ENCODE data around the gene SERTAD3.
A peak's percentile ranks its signal among the peaks of the same experiment; 100 is the strongest.

Gene SERTAD3

GRCh38 chr19:40420766-40421765 is 23.1 kb downstream of the SERTAD3 start:
- peak overlapping the region; percentile 96 for H3K27ac ChIP-seq
- 0 out of 2 replicates have a peak, but pooled peaks cover 3% of the 10 kb centered on the region for H3K36me3 ChIP-seq
- peak; percentile 86 for DNase-seq
- no peaks in the 10 kb centered on the region for H3K9me3 ChIP-seq (ENCODE audit: severe bottlenecking)
- no peaks in the 10 kb centered on the region for H3K27me3 ChIP-seq (ENCODE audit: insufficient read depth, low read depth, severe bottlenecking)
- H3K4me3 ChIP-seq (ENCODE audit: low read depth, low read length): peak overlapping the region; percentile 84
- TF ChIP-seq CTCF (IDR thresholded peaks at IDR 0.05; ENCODE audit: low read depth, low read length): peak; percentile 87

GRCh38 chr19:40420451-40420765 is 23.7 kb downstream of the SERTAD3 start:
- Histone ChIP-seq H3K36me3 (0 out of 2 replicates have a peak, but pooled peaks cover 1% of the 10 kb centered on the region), H3K9me3 (ENCODE audit: severe bottlenecking) (no peaks in the 10 kb centered on the region), H3K4me3 (ENCODE audit: low read depth, low read length) (peak overlapping the region; percentile 84), H3K27me3 (ENCODE audit: insufficient read depth, low read depth, severe bottlenecking) (no peaks in the 10 kb centered on the region), H3K27ac (peak overlapping the region; percentile 96)
- no peak for TF ChIP-seq CTCF (IDR thresholded peaks at IDR 0.05; ENCODE audit: low read depth, low read length)
- no peak for DNase-seq

GRCh38 chr19:40419780-40420179 is 24.4 kb downstream of the SERTAD3 start:
- Histone ChIP-seq H3K9me3 (ENCODE audit: severe bottlenecking) (no peaks in the 10 kb centered on the region), H3K27me3 (ENCODE audit: insufficient read depth, low read depth, severe bottlenecking) (no peaks in the 10 kb centered on the region), H3K36me3 (no peaks in the 10 kb centered on the region), H3K4me3 (ENCODE audit: low read depth, low read length) (no peak overlapping the region), H3K27ac (no peak overlapping the region)
- no peak for DNase-seq
- no peak for TF ChIP-seq CTCF (IDR thresholded peaks at IDR 0.05; ENCODE audit: low read depth, low read length)

GRCh38 chr19:40419066-40419612 is 25.0 kb downstream of the SERTAD3 start:
- H3K27ac ChIP-seq: no peak overlapping the region
- no peak overlapping the region for H3K4me3 ChIP-seq (ENCODE audit: low read depth, low read length)
- no peaks in the 10 kb centered on the region for H3K36me3 ChIP-seq
- H3K27me3 ChIP-seq (ENCODE audit: insufficient read depth, low read depth, severe bottlenecking): no peaks in the 10 kb centered on the region
- no peaks in the 10 kb centered on the region for H3K9me3 ChIP-seq (ENCODE audit: severe bottlenecking)
- no peak for DNase-seq
- TF ChIP-seq CTCF (IDR thresholded peaks at IDR 0.05; ENCODE audit: low read depth, low read length): no peak

GRCh38 chr19:40418040-40418439 is 26.1 kb downstream of the SERTAD3 start:
- H3K27ac ChIP-seq: no peak overlapping the region
- no peaks in the 10 kb centered on the region for H3K27me3 ChIP-seq (ENCODE audit: insufficient read depth, low read depth, severe bottlenecking)
- no peaks in the 10 kb centered on the region for H3K9me3 ChIP-seq (ENCODE audit: severe bottlenecking)
- TF ChIP-seq CTCF (IDR thresholded peaks at IDR 0.05; ENCODE audit: low read depth, low read length): no peak
- no peak overlapping the region for H3K4me3 ChIP-seq (ENCODE audit: low read depth, low read length)
- no peaks in the 10 kb centered on the region for H3K36me3 ChIP-seq
- no peak for DNase-seq

Measured in WERI-Rb-1 (cell line).